ENCODE measurements around the gene ATP9B.

Gene ATP9B

DNA sequence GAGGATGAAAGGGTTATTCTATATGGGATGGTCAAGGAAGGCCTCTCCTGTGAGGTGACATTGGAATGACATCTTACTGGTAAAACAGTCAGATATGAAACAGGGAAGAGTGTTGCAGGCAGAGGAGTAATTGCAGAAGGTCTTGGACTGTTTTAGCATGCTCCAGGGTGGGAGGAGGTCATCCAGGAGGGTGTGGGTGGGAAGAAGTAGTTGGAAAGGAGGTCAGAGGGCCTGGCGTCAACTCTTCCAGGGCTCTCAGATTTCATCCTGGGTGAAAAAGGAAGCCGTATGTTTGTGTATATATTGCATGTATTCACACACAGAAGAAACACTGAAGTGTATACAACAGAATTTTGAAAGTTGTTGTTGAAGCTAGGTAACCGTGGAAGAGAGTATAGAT is 48.2 kb downstream of the ATP9B start:
- Histone ChIP-seq H3K4me3 (ENCODE audit: low read depth, low read length) (no peak overlapping the region), H3K9me3 (ENCODE audit: control insufficient read depth, insufficient read depth, low read depth, low read length) (no peaks in the 10 kb centered on the region), H3K27ac (ENCODE audit: extremely low read depth, low read depth, low read length) (no peak overlapping the region), H3K36me3 (ENCODE audit: control insufficient read depth in 2 of 2, insufficient read depth in 1 of 2, low read length in 2 of 2) (peaks cover 3 to 7% of the 10 kb centered on the region in 2 experiments), H3K4me1 (ENCODE audit: control insufficient read depth, insufficient read depth, low read length) (peaks cover 3% of the 10 kb centered on the region; the same call in 1 of the 2 replicates)
- TF ChIP-seq EGR2 (tag by site-specific recombination; IDR thresholded peaks at IDR 0.05; ENCODE audit: low read depth), result peak; percentile 57
- no peak for TF ChIP-seq ZNF239 (tag by site-specific recombination; IDR thresholded peaks at IDR 0.05)
- 0 out of 2 replicates have a peak, but pooled peaks have one; percentile 35 for TF ChIP-seq ZFHX2 (tag by site-specific recombination; conservative IDR thresholded peaks at IDR 0.05)
- no peak for TF ChIP-seq ZNF624 (tag by site-specific recombination; IDR thresholded peaks at IDR 0.05)
- CTCF ChIA-PET, result no interaction called here
- POLR2A ChIA-PET, result no interaction called here

DNA sequence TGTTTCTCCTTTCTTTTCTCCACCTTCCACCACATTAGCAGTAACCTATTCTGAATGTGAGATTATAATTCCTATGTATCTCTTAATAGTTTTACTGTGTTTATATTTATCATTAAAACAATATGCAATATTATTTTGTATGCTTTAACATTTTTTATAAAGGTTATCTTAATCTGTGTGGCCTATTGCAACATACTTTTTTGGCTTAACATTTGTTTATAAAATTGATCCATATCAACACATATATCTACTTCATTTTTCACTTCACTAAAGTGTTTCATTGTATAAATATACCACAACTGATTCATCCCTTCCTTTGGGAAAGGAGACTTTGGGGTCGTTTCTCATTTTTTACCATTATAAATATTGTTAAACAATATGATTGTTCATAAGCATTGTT is 48.6 kb downstream of the ATP9B start:
- Histone ChIP-seq H3K27ac (ENCODE audit: extremely low read depth, low read depth, low read length) (no peak overlapping the region), H3K9me3 (ENCODE audit: control insufficient read depth, insufficient read depth, low read depth, low read length) (no peaks in the 10 kb centered on the region), H3K36me3 (ENCODE audit: control insufficient read depth in 2 of 2, insufficient read depth in 1 of 2, low read length in 2 of 2) (peaks cover 3 to 7% of the 10 kb centered on the region in 2 experiments), H3K4me3 (ENCODE audit: low read depth, low read length) (no peak overlapping the region), H3K4me1 (ENCODE audit: control insufficient read depth, insufficient read depth, low read length) (peaks cover 3% of the 10 kb centered on the region; the same call in 1 of the 2 replicates)
- POLR2A ChIA-PET, result no interaction called here
- CTCF ChIA-PET, result no interaction called here
- TF ChIP-seq, protein P1, sequence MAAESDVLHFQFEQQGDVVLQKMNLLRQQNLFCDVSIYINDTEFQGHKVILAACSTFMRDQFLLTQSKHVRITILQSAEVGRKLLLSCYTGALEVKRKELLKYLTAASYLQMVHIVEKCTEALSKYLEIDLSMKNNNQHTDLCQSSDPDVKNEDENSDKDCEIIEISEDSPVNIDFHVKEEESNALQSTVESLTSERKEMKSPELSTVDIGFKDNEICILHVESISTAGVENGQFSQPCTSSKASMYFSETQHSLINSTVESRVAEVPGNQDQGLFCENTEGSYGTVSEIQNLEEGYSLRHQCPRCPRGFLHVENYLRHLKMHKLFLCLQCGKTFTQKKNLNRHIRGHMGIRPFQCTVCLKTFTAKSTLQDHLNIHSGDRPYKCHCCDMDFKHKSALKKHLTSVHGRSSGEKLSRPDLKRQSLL (tag by site-specific recombination; IDR thresholded peaks at IDR 0.05), result no peak
- TF ChIP-seq ZNF202 (tag by site-specific recombination; IDR thresholded peaks at IDR 0.05; ENCODE audit: borderline replicate concordance), result no peak
- no peak for TF ChIP-seq ZNF704 (tag by site-specific recombination; IDR thresholded peaks at IDR 0.05)
- no peak for TF ChIP-seq KLF7 (tag by site-specific recombination; IDR thresholded peaks at IDR 0.05; ENCODE audit: borderline replicate concordance)
- no peak for TF ChIP-seq ZNF324 (tag by site-specific recombination; IDR thresholded peaks at IDR 0.05)
- no peak for TF ChIP-seq ZBTB11 (tag by site-specific recombination; conservative IDR thresholded peaks at IDR 0.05; ENCODE audit: low read depth)
- TF ChIP-seq RBAK (tag by site-specific recombination; IDR thresholded peaks at IDR 0.05), result no peak
- TF ChIP-seq ZNF830 (tag by site-specific recombination; IDR thresholded peaks at IDR 0.05; ENCODE audit: low read depth), result no peak
- TF ChIP-seq SP2 (tag by site-specific recombination; IDR thresholded peaks at IDR 0.05), result no peak
- no peak for TF ChIP-seq ZNF239 (tag by site-specific recombination; IDR thresholded peaks at IDR 0.05)
- TF ChIP-seq KLF8 (tag by site-specific recombination; IDR thresholded peaks at IDR 0.05), result no peak
- no peak for TF ChIP-seq ZNF624 (tag by site-specific recombination; IDR thresholded peaks at IDR 0.05)
- no peak for TF ChIP-seq ZNF24 (tag by site-specific recombination; IDR thresholded peaks at IDR 0.05)
- TF ChIP-seq ZNF391 (tag by site-specific recombination; IDR thresholded peaks at IDR 0.05; ENCODE audit: borderline replicate concordance, low read depth), result no peak
- TF ChIP-seq ZNF544 (tag by site-specific recombination; IDR thresholded peaks at IDR 0.05), result no peak
- TF ChIP-seq ZNF174 (tag by site-specific recombination; IDR thresholded peaks at IDR 0.05), result no peak
- TF ChIP-seq ZNF112 (tag by site-specific recombination; IDR thresholded peaks at IDR 0.05), result no peak
- no peak for TF ChIP-seq ZNF548 (tag by site-specific recombination; IDR thresholded peaks at IDR 0.05)
- no peak for TF ChIP-seq ZNF692 (tag by site-specific recombination; IDR thresholded peaks at IDR 0.05)
- no peak for TF ChIP-seq ZNF302 (tag by site-specific recombination; IDR thresholded peaks at IDR 0.05; ENCODE audit: low read depth)

Data from HEK293 (cell line).